ENCODE data around the gene STKLD1.

DNA sequence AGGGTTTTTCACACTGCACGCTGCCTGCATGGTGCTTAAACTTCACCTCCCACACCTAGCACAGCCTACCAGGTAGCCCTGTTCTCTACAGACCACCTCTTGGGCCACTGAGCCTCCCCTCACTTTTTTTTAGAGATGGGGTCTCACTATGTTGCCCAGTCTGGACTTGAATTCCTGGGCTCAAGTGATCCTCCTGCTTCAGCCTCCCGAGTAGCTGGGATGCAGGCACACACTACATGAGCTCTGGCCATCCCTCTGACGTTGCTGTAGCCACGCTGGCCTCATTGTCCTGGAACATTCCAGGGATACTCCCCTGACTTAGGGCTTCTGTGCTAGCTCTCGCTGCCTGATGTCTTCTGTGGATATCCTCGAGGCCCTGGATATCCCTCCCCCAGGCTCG is 76.4 kb downstream of the STKLD1 start:
- no peak for TF ChIP-seq POLR2A (IDR thresholded peaks at IDR 0.05)
- no peak for TF ChIP-seq CTCF (IDR thresholded peaks at IDR 0.05)

All from esophagus squamous epithelium (tissue), 4 donors.